SK-N-SH (cell line): Measurements from ENCODE around the gene RNF126. TPM values are rescaled to one million over a fixed set of nuclear protein-coding genes. Genes with fewer than 3 reads are reported as not detected.

Experiments
- CTCF ChIA-PET: fragments of 300-600, 350-600 bp; formaldehyde crosslinking; extraction: SDS; loops from one replicate; lab custom pipeline; 2021; lab: Yijun Ruan, JAX
- POLR2A ChIA-PET: fragments of 350-600 bp; sonication (Branson Sonifier 250); formaldehyde crosslinking; extraction: SDS; loops from one replicate; lab custom pipeline; 2020; ENCODE audit warnings: antibody characterized with exemption, inconsistent platforms; lab: Yijun Ruan, JAX
- DNase-seq: peaks from one replicate; pipeline ENCODE4 v3.0.0; 2012
- H2AFZ ChIP-seq: fragments of 200-600 bp; sonication (generic); 2 replicates; pipeline ENCODE4 v1.8.1; 2016; ENCODE audit warnings: antibody characterized with exemption, mild to moderate bottlenecking, low read depth
- H3F3A ChIP-seq: fragments of 200-600 bp; sonication (generic); replicated peaks from 2 replicates; pipeline ENCODE3; 2016; ENCODE audit warnings: antibody characterized with exemption, mild to moderate bottlenecking; ENCODE audit not compliant: insufficient read depth
- H3K27ac ChIP-seq, 2 experiments: fragments of 200-500 bp in 1 of 2; fragments of 200-600 bp in 1 of 2; sonication (Bioruptor generic) in 1 of 2; sonication (generic), shearing (Covaris generic) in 1 of 2; 2 replicates each; pipeline versions ENCODE4 v1.5.1 to v1.6.1; 2014 to 2016; ENCODE audit warnings: low read depth in 2 of 2, inconsistent platforms in 1 of 2, low read length in 1 of 2, mild to moderate bottlenecking in 1 of 2, mixed read lengths in 1 of 2
- H3K27me3 ChIP-seq: fragments of 200-600 bp; sonication (generic), shearing (Covaris generic); 2 replicates; pipeline ENCODE4 v1.6.1; 2016; ENCODE audit warnings: mixed run types; ENCODE audit not compliant: insufficient read depth
- H3K36me3 ChIP-seq, 2 experiments: fragments of 200-500 bp in 1 of 2; fragments of 200-600 bp in 1 of 2; sonication (Bioruptor generic) in 1 of 2; sonication (generic) in 1 of 2; replicated peaks in 1 of 2; 2 replicates each; pipeline versions ENCODE3 to v1.5.1; 2014 to 2016; ENCODE audit warnings: low read length in 1 of 2, mild to moderate bottlenecking in 1 of 2; ENCODE audit not compliant: insufficient read depth in 2 of 2, control insufficient read depth in 1 of 2
- H3K4me1 ChIP-seq, 2 experiments: fragments of 200-500 bp in 1 of 2; fragments of 200-600 bp in 1 of 2; sonication (Bioruptor generic) in 1 of 2; sonication (generic), shearing (Covaris generic) in 1 of 2; 2 replicates each; pipeline versions ENCODE4 v1.5.1 to v1.6.1; 2014 to 2016; ENCODE audit warnings: low read depth in 1 of 2, low read length in 1 of 2, mixed run types in 1 of 2; ENCODE audit not compliant: insufficient read depth in 2 of 2, control insufficient read depth in 1 of 2
- H3K4me2 ChIP-seq: fragments of 200-600 bp; sonication (generic), shearing (Covaris generic); 2 replicates; pipeline ENCODE4 v1.6.1; 2017; ENCODE audit warnings: mixed run types
- H3K4me3 ChIP-seq, 2 experiments: fragments of 200-500 bp in 1 of 2; fragments of 200-600 bp in 1 of 2; sonication (Bioruptor generic) in 1 of 2; sonication (generic), shearing (Covaris generic) in 1 of 2; 2 replicates each; pipeline versions ENCODE4 v1.5.1 to v1.8.1; 2014 to 2016; ENCODE audit warnings: low read depth in 2 of 2, inconsistent platforms in 1 of 2, low read length in 1 of 2, mild to moderate bottlenecking in 1 of 2, mixed read lengths in 1 of 2, moderate library complexity in 1 of 2
- H3K79me2 ChIP-seq: fragments of 200-600 bp; sonication (generic); 2 replicates; pipeline ENCODE4 v1.8.1; 2017; ENCODE audit warnings: mild to moderate bottlenecking; ENCODE audit not compliant: insufficient read depth
- H3K9ac ChIP-seq: fragments of 200-600 bp; sonication (generic); 2 replicates; pipeline ENCODE4 v1.6.1; 2017; ENCODE audit warnings: mixed run types
- H3K9me2 ChIP-seq: fragments of 200-600 bp; sonication (generic); 2 replicates; pipeline ENCODE4 v1.6.1; 2017; ENCODE audit warnings: mixed run types
- H3K9me3 ChIP-seq: fragments of 200-600 bp; sonication (generic); 2 replicates; pipeline ENCODE4 v1.6.1; 2017; ENCODE audit warnings: mixed run types, mild to moderate bottlenecking, moderate library complexity
- H4K20me1 ChIP-seq: fragments of 200-600 bp; sonication (generic); 2 replicates; pipeline ENCODE4 v1.6.1; 2017; ENCODE audit warnings: mild to moderate bottlenecking, mixed run types; ENCODE audit not compliant: insufficient read depth
- ELF1 ChIP-seq: IDR thresholded peaks from 2 replicates; pipeline ENCODE4 v1.4.0; 2012
- EP300 ChIP-seq, 2 experiments: IDR thresholded peaks; 2 replicates each; pipeline versions ENCODE4 v1.4.0 to v1.6.1; 2012; ENCODE audit warnings: borderline replicate concordance in 1 of 2, low read depth in 1 of 2, low read length in 1 of 2
- FOXM1 ChIP-seq: IDR thresholded peaks from 2 replicates; pipeline ENCODE4 v1.4.0; 2012; ENCODE audit warnings: low read depth, mild to moderate bottlenecking
- GATA2 ChIP-seq: sonication (generic); formaldehyde crosslinking; IDR thresholded peaks from 2 replicates; pipeline ENCODE4 v1.5.0; 2020; ENCODE audit warnings: mild to moderate bottlenecking, missing genetic modification reagents
- JUND ChIP-seq: IDR thresholded peaks from 2 replicates; pipeline ENCODE4 v1.4.0; 2012
- MEF2A ChIP-seq: IDR thresholded peaks from 2 replicates; pipeline ENCODE4 v1.4.0; 2012; ENCODE audit warnings: low read depth, borderline replicate concordance
- MXI1 ChIP-seq: IDR thresholded peaks from 2 replicates; pipeline ENCODE4 v1.6.1; 2012; ENCODE audit warnings: mild to moderate bottlenecking, low read depth, low read length, improper control_type of control experiment
- RCOR1 ChIP-seq: fragments of 150-350 bp; IDR thresholded peaks from 2 replicates; pipeline ENCODE4 v1.6.1; 2017; ENCODE audit warnings: antibody characterized with exemption, low read length
- RXRA ChIP-seq: IDR thresholded peaks from 2 replicates; pipeline ENCODE4 v1.4.0; 2012; ENCODE audit warnings: low read depth, mild to moderate bottlenecking, borderline replicate concordance
- SIN3A ChIP-seq: IDR thresholded peaks from 2 replicates; pipeline ENCODE4 v1.6.1; 2012; ENCODE audit warnings: low read depth, mild to moderate bottlenecking, low read length, moderate library complexity, borderline replicate concordance
- SMC3 ChIP-seq: IDR thresholded peaks from 2 replicates; pipeline ENCODE4 v1.6.1; 2012; ENCODE audit warnings: low read depth, low read length, improper control_type of control experiment
- TEAD4 ChIP-seq: IDR thresholded peaks from 2 replicates; pipeline ENCODE4 v1.4.0; 2012; ENCODE audit warnings: mild to moderate bottlenecking, borderline replicate concordance; ENCODE audit not compliant: insufficient read depth
- WGBS: methylation state at CpG from one replicate; pipeline ENCODE4 v1.1.6; 2017; ENCODE audit warnings: low lambda C conversion rate; 5-methylcytosine and 5-hydroxymethylcytosine counted together
- polyA plus RNA-seq, 3 experiments: library from polyadenylated mRNA; depleted of rRNA; stranded (reverse); fragments of >200 nt; gene quantifications; 2 replicates each; pipeline ENCODE4 v1.2.3, GENCODE V29; 2012
- TF ChIP-seq, protein P1 (sequence below): fragments of 200-600 bp; sonication (generic); IDR thresholded peaks from 2 replicates; pipeline ENCODE4 v1.6.1; 2017; ENCODE audit warnings: antibody characterized with exemption, mild to moderate bottlenecking, moderate library complexity

RNF126 gene
- polyA plus RNA-seq, 1 of the 3 experiments (the other 2 are of a cell fraction) = 12.9 TPM

DNA sequence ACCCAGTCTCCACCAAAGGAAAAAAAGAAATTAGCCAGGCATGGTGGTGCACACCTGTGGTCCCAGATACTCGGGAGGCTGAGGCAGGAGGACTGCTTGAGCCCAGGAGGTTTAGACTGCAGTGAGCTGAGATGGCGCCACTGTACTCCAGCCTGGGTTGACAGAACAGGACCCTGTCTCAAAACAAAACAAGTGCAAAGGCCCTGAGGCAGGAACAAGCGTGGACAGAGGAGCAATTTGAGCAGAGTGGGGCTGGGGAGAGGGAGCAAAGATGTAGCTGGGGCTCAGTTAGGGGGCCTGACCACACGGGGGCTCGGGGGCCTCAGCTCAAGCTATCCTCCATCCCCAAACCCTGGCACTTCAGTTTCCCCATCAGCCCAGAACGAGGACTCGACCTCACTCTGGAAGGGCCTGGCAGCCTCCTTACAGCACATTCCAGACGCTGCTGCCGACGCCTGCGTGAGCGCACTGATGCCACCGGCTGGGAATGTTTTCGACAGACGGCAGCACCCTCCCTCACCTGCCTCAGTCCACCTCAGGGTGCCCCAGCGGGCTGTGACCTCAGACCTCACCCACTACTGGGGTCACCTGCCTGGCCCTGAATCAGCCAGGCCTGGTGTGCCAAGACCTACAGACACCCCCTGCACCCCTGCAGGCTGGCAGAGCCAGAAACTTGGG is 27.9 kb downstream of the RNF126 start:
- H3F3A ChIP-seq = no peaks in the 10 kb centered on the region
- H3K9me2 ChIP-seq = no peaks in the 10 kb centered on the region
- TF ChIP-seq TEAD4 (no peak), RCOR1 (no peak), ELF1 (no peak), FOXM1 (no peak), RXRA (no peak)
- no peak overlapping the region for H2AFZ ChIP-seq
- H3K36me3 ChIP-seq = no peaks in the 10 kb centered on the region
- peak overlapping the region; percentile 100; the same call in 1 of the 2 replicates for H3K4me2 ChIP-seq
- no peaks in the 10 kb centered on the region for H4K20me1 ChIP-seq
- 83% methylated on average over 9 of the region's 16 CpGs for WGBS
- H3K4me1 ChIP-seq = peaks cover 4 to 20% of the 10 kb centered on the region in 2 experiments; a peak in 3 of 4 replicates
- H3K9me3 ChIP-seq = no peaks in the 10 kb centered on the region
- no peak overlapping the region for H3K27ac ChIP-seq
- DNase-seq = no peak
- ChIA-PET CTCF (interaction anchor here (1.0 kb wide), 1 partner anchor 286 kb away, joined by 3 read pairs; no protein-coding TSS in a partner anchor), POLR2A (no interaction called here)
- H3K27me3 ChIP-seq = no peaks in the 10 kb centered on the region
- H3K9ac ChIP-seq = no peak overlapping the region
- H3K4me3 ChIP-seq = peak overlapping the region in 1 of 2 experiments; percentile 93; a peak in 1 of 4 replicates
- peaks cover 28% of the 10 kb centered on the region for H3K79me2 ChIP-seq

DNA sequence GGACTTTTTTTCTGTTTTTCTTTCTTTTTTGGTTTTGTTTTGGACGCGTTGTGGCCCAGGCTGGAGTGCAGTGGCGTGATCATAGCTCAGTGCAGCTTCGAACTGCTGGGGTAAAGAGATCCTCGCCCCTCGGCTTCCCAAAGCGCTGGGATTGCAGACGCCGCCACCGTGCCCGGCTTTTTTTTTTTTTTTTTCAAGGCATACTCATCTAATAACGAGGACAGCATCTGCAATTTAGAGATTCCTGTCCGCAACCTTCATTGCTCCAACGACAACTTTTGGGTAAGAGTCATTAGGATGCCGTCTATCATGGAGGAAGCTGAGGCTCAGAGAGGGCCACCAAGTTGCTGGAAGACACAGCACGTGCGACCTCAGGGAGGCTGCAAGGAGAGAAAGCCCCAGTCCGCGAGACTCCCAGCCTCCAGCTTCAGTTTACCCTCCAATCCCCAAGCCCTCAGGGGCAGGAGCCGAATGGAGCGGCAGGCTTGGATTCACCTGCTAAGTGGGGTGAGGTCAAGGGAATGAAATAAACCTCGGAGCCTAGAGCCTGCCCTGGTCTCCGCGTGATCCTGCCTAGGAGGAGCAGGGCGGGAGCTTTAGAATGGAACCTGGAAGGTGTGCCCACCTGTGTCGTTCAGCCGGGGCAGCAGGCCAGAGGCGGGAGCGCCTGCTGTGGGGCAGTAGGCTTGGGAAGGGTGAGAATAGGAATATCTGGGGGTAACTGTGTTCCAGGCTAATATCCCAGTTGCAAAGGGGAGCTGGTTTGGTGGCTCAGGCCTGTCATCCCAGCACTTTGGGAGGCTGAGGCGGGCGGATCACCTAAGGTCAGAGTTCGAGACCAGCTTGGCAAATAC is 29.0 kb downstream of the RNF126 start:
- peaks cover 30% of the 10 kb centered on the region for H3K79me2 ChIP-seq
- 20% methylated on average over 32 of the region's 32 CpGs for WGBS
- H4K20me1 ChIP-seq = no peaks in the 10 kb centered on the region
- no peaks in the 10 kb centered on the region for H3K9me3 ChIP-seq
- peaks cover 1% of the 10 kb centered on the region in 2 experiments for H3K36me3 ChIP-seq
- H3K9ac ChIP-seq = peak overlapping the region; percentile 73
- DNase-seq = no peak
- peak overlapping the region; percentile 62 to 63; a peak in 3 of 4 replicates for H3K27ac ChIP-seq
- CTCF ChIA-PET = interaction anchor here (1.0 to 1.6 kb wide), 3 partner anchors 50 to 287 kb away, joined by 3 to 6 read pairs (median 5); no protein-coding TSS in a partner anchor
- peak overlapping the region; percentile 75 to 93 for H3K4me3 ChIP-seq
- TF ChIP-seq JUND (no peak), GATA2 (CRISPR knock-in tag) (no peak), SMC3 (no peak), MEF2A (no peak), MXI1 (no peak; the same call in none of the 2 replicates), SIN3A (no peak), RXRA (no peak), FOXM1 (no peak), ELF1 (no peak), EP300 (IDR thresholded peaks at IDR 0.05; ENCODE audit: borderline replicate concordance in 1 of 2, low read depth in 1 of 2, low read length in 1 of 2) (no peak)
- TF ChIP-seq, protein P1, sequence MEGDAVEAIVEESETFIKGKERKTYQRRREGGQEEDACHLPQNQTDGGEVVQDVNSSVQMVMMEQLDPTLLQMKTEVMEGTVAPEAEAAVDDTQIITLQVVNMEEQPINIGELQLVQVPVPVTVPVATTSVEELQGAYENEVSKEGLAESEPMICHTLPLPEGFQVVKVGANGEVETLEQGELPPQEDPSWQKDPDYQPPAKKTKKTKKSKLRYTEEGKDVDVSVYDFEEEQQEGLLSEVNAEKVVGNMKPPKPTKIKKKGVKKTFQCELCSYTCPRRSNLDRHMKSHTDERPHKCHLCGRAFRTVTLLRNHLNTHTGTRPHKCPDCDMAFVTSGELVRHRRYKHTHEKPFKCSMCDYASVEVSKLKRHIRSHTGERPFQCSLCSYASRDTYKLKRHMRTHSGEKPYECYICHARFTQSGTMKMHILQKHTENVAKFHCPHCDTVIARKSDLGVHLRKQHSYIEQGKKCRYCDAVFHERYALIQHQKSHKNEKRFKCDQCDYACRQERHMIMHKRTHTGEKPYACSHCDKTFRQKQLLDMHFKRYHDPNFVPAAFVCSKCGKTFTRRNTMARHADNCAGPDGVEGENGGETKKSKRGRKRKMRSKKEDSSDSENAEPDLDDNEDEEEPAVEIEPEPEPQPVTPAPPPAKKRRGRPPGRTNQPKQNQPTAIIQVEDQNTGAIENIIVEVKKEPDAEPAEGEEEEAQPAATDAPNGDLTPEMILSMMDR = no peak
- no peaks in the 10 kb centered on the region for H3K27me3 ChIP-seq
- H3F3A ChIP-seq = no peaks in the 10 kb centered on the region
- no peaks in the 10 kb centered on the region for H3K9me2 ChIP-seq
- H3K4me2 ChIP-seq = peak overlapping the region; percentile 100
- POLR2A ChIA-PET = no interaction called here
- peaks cover 4 to 25% of the 10 kb centered on the region in 2 experiments; a peak in 3 of 4 replicates for H3K4me1 ChIP-seq
- H2AFZ ChIP-seq = peak overlapping the region; percentile 87
